Gastrocnemius medialis (tissue), 4 donors: Measurements from ENCODE around the gene SFMBT2. TPM values are rescaled to one million over a fixed set of nuclear protein-coding genes. Genes with fewer than 3 reads are reported as not detected.

ENCODE experiments used
- ATAC-seq, 2 donors: fragments of 150-250 bp; one replicate each; pipeline ENCODE4 v1.9.1; 2016
- DNase-seq, 2 donors: peaks; one replicate each; pipeline ENCODE4 v3.0.0-alpha.2; 2019
- H3K27ac ChIP-seq, 4 donors: fragments of 200-600 bp; sonication (generic); 1 replicate in 1 of 4; 2 replicates in 3 of 4; pipeline ENCODE4 v1.5.1; 2016 to 2018; ENCODE audit warnings: mild to moderate bottlenecking in 2 of 4, moderate library complexity in 1 of 4
- H3K27me3 ChIP-seq, 3 donors: fragments of 200-600 bp; sonication (generic) in 2 of 3; 1 replicate in 1 of 3; 2 replicates in 2 of 3; pipeline versions ENCODE4 v1.5.1 to v1.6.0; 2016 to 2019; ENCODE audit warnings: mild to moderate bottlenecking in 1 of 3, moderate library complexity in 1 of 3
- H3K36me3 ChIP-seq, 2 donors: fragments of 200-600 bp; sonication (generic) in 1 of 2; one replicate each; pipeline ENCODE4 v1.5.1; 2017 to 2018
- H3K4me1 ChIP-seq, 2 donors: fragments of 200-600 bp; sonication (generic) in 1 of 2; one replicate each; pipeline ENCODE4 v1.5.1; 2016 to 2017; ENCODE audit warnings: mild to moderate bottlenecking in 2 of 2
- H3K4me3 ChIP-seq, 4 donors: fragments of 200-600 bp; sonication (generic) in 3 of 4; 1 replicate in 1 of 4; 2 replicates in 3 of 4; pipeline ENCODE4 v1.5.1; 2016 to 2019; ENCODE audit warnings: mild to moderate bottlenecking in 2 of 4
- H3K9me3 ChIP-seq, 3 donors: fragments of 200-600 bp; sonication (generic) in 2 of 3; 1 replicate in 1 of 3; 2 replicates in 2 of 3; pipeline ENCODE4 v1.5.1; 2016 to 2019
- CTCF ChIP-seq, 5 experiments: fragments of 450-650 bp in 3 of 5; fragments of 200-600 bp in 2 of 5; sonication (generic) in 2 of 5; IDR thresholded peaks in 4 of 5; conservative IDR thresholded peaks in 1 of 5; 1 replicate in 4 of 5; 2 replicates in 1 of 5; pipeline ENCODE4 v1.5.1; 2016 to 2019; ENCODE audit warnings: antibody characterized with exemption in 5 of 5, mild to moderate bottlenecking in 3 of 5, moderate library complexity in 3 of 5
- POLR2A ChIP-seq, 2 donors: fragments of 450-650 bp; IDR thresholded peaks; one replicate each; pipeline ENCODE4 v1.6.1; 2017; ENCODE audit warnings: antibody characterized with exemption in 2 of 2, mild to moderate bottlenecking in 2 of 2, moderate library complexity in 2 of 2
- in situ Hi-C, 4 donors: fragments of 200-750 bp; cut with MboI; loops; one replicate each; pipeline versions ENCODE4 v1.15.0 to v1.8.0; 2017; ENCODE audit warnings: low sequenced_read_pairs in 4 of 4
- intact Hi-C: fragments of 100-400 bp; cut with DNase I; formaldehyde crosslinking; loops from one replicate; pipeline ENCODE4 v1.15.1; 2023; ENCODE audit warnings: low total_unique reads
- total RNA-seq, 4 donors: library from RNA; depleted of rRNA; stranded (reverse); fragments of >200 nt; gene quantifications; one replicate each; pipeline versions ENCODE4 v1.1.0 to v1.2.3, GENCODE V29; 2016

SFMBT2 gene
- total RNA-seq, 4 donors from 2014 or later, result 1.1 to 6.9 (median 2.1) TPM

- intact Hi-C loops (no loop called here), in situ Hi-C loops (no loop called here)
- Histone ChIP-seq H3K4me1 (peaks cover 0 to 14% of the 10 kb centered on the region in 2 donors), H3K36me3 (no peaks in the 10 kb centered on the region), H3K27ac (no peak overlapping the region), H3K9me3 (no peaks in the 10 kb centered on the region), H3K4me3 (no peak overlapping the region), H3K27me3 (no peaks in the 10 kb centered on the region)
- no peak for ATAC-seq
- TF ChIP-seq POLR2A (IDR thresholded peaks at IDR 0.05), result no peak
- no peak for TF ChIP-seq CTCF (IDR thresholded peaks at IDR 0.05 in 4 of 5, conservative IDR thresholded peaks at IDR 0.05 in 1 of 5)
- DNase-seq, result no peak
Measured at GRCh38 chr10:7350541-7351195, 60.2 kb downstream of the SFMBT2 start.

- Histone ChIP-seq H3K4me1 (peaks cover 0 to 9% of the 10 kb centered on the region in 2 donors), H3K27me3 (no peaks in the 10 kb centered on the region), H3K4me3 (peak overlapping the region in 1 of 4 donors; percentile 7), H3K27ac (peak overlapping the region in 1 of 4 donors; percentile 8), H3K9me3 (no peaks in the 10 kb centered on the region), H3K36me3 (no peaks in the 10 kb centered on the region)
- TF ChIP-seq POLR2A (IDR thresholded peaks at IDR 0.05) (no peak), CTCF (IDR thresholded peaks at IDR 0.05 in 4 of 5, conservative IDR thresholded peaks at IDR 0.05 in 1 of 5) (no peak)
- intact Hi-C loops (no loop called here), in situ Hi-C loops (no loop called here)
- ATAC-seq (peak in 1 of 2 donors; percentile 51), DNase-seq (no peak)
Measured at GRCh38 chr10:7345717-7346116, 65.1 kb downstream of the SFMBT2 start.

GRCh38 chr10:7343040-7343439, 67.8 kb downstream of the SFMBT2 start:
- in situ Hi-C loops, result no loop called here

GRCh38 chr10:7340179-7340874, 70.5 kb downstream of the SFMBT2 start:
- in situ Hi-C loops (no loop called here), intact Hi-C loops (no loop called here)
- H3K36me3 ChIP-seq, result no peaks in the 10 kb centered on the region
- no peaks in the 10 kb centered on the region for H3K9me3 ChIP-seq
- peaks cover 0 to 4% of the 10 kb centered on the region in 2 donors for H3K4me1 ChIP-seq
- ATAC-seq, result peak in 1 of 2 donors; percentile 27
- no peak for DNase-seq
- H3K27ac ChIP-seq, result peak overlapping the region in 1 of 4 donors; percentile 27
- no peak overlapping the region for H3K4me3 ChIP-seq
- TF ChIP-seq POLR2A (IDR thresholded peaks at IDR 0.05) (no peak), CTCF (IDR thresholded peaks at IDR 0.05 in 4 of 5, conservative IDR thresholded peaks at IDR 0.05 in 1 of 5) (no peak)
- no peaks in the 10 kb centered on the region for H3K27me3 ChIP-seq

More at GRCh38 chr10:7343040-7343439, 67.8 kb downstream of the SFMBT2 start:
- no peaks in the 10 kb centered on the region for H3K36me3 ChIP-seq
- H3K4me1 ChIP-seq, result peaks cover 0 to 9% of the 10 kb centered on the region in 2 donors
- intact Hi-C loops, result no loop called here
- H3K4me3 ChIP-seq, result no peak overlapping the region
- no peaks in the 10 kb centered on the region for H3K27me3 ChIP-seq
- TF ChIP-seq CTCF (IDR thresholded peaks at IDR 0.05 in 4 of 5, conservative IDR thresholded peaks at IDR 0.05 in 1 of 5) (no peak), POLR2A (IDR thresholded peaks at IDR 0.05) (no peak)
- no peak overlapping the region for H3K27ac ChIP-seq
- no peaks in the 10 kb centered on the region for H3K9me3 ChIP-seq
- ATAC-seq (no peak), DNase-seq (no peak)
